ENCODE measurements around the gene IQSEC2.

The IQSEC2 gene

DNA sequence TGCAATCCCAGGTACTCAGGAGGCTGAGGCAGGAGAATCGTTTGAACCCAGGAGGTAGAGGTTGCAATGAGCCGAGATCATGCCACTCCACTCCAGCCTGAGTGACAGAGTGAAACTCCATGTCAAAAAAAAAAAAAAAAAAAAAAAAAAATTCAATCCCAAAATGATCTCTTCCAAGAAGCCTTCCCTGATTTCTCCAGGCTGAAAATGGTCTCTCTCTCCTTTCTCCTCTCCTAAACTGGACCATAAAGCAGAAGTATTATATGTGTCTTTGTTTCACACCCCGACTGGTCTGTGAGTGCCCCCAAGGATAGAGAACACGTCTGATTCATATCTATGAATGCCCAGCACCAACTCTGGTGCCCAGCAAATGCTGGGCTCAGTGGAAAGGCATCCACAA is 39.1 kb downstream of the IQSEC2 start:
- Histone ChIP-seq H3K9me3 (replicated peaks; ENCODE audit: insufficient read depth, low read length) (no peaks in the 10 kb centered on the region), H3K4me3 (ENCODE audit: low read length) (no peak overlapping the region), H3K9me2 (replicated peaks; ENCODE audit: insufficient read depth, low read length) (no peaks in the 10 kb centered on the region), H3F3A (ENCODE audit: insufficient read depth, low read length) (no peaks in the 10 kb centered on the region), H3K79me2 (ENCODE audit: low read length) (no peaks in the 10 kb centered on the region), H3K9ac (ENCODE audit: low read length) (no peak overlapping the region), H3K27ac (ENCODE audit: low read length) (no peak overlapping the region), H3K27me3 (replicated peaks; ENCODE audit: insufficient read depth, low read length) (no peaks in the 10 kb centered on the region), H4K20me1 (ENCODE audit: insufficient read depth, low read length) (no peaks in the 10 kb centered on the region), H3K36me3 (replicated peaks; ENCODE audit: insufficient read depth, low read length) (no peaks in the 10 kb centered on the region), H2AFZ (ENCODE audit: low read length) (no peak overlapping the region), H3K4me1 (ENCODE audit: low read length) (no peaks in the 10 kb centered on the region), H3K4me2 (ENCODE audit: low read depth, low read length) (no peak overlapping the region)
- no peak for DNase-seq
- TF ChIP-seq, protein P1, sequence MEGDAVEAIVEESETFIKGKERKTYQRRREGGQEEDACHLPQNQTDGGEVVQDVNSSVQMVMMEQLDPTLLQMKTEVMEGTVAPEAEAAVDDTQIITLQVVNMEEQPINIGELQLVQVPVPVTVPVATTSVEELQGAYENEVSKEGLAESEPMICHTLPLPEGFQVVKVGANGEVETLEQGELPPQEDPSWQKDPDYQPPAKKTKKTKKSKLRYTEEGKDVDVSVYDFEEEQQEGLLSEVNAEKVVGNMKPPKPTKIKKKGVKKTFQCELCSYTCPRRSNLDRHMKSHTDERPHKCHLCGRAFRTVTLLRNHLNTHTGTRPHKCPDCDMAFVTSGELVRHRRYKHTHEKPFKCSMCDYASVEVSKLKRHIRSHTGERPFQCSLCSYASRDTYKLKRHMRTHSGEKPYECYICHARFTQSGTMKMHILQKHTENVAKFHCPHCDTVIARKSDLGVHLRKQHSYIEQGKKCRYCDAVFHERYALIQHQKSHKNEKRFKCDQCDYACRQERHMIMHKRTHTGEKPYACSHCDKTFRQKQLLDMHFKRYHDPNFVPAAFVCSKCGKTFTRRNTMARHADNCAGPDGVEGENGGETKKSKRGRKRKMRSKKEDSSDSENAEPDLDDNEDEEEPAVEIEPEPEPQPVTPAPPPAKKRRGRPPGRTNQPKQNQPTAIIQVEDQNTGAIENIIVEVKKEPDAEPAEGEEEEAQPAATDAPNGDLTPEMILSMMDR (IDR thresholded peaks at IDR 0.05; ENCODE audit: low read length), result no peak
- TF ChIP-seq EZH2phosphoT487 (IDR thresholded peaks at IDR 0.05; ENCODE audit: low read length) (no peak), EZH2 (optimal IDR thresholded peaks at IDR 0.05; ENCODE audit: low read depth, low read length) (no peak)

DNA sequence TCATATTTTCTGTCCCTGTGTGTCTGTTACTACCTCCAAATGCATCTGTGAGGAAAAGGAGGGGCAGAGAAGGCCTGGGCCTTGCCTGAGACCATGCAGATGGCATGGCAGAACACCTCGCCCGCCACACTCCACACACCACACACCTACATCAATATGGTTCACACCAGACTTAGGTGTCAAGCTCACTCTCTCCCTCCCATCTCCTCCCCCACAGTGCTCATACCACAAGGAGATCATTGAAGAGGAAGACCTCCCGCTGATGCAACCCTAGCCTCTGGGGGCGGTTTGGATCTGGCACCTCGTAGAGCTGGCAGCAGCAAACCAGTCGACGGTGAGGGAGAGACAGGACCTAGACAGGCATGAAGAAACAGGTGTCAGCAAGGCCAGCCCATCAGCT is 39.8 kb downstream of the IQSEC2 start:
- H3K9me2 ChIP-seq (replicated peaks; ENCODE audit: insufficient read depth, low read length), result no peaks in the 10 kb centered on the region
- H3K4me1 ChIP-seq (ENCODE audit: low read length), result no peaks in the 10 kb centered on the region
- H2AFZ ChIP-seq (ENCODE audit: low read length), result no peak overlapping the region
- H3K27me3 ChIP-seq (replicated peaks; ENCODE audit: insufficient read depth, low read length), result no peaks in the 10 kb centered on the region
- H4K20me1 ChIP-seq (ENCODE audit: insufficient read depth, low read length), result no peaks in the 10 kb centered on the region
- H3K9me3 ChIP-seq (replicated peaks; ENCODE audit: insufficient read depth, low read length), result no peaks in the 10 kb centered on the region
- no peak overlapping the region for H3K4me3 ChIP-seq (ENCODE audit: low read length)
- H3K79me2 ChIP-seq (ENCODE audit: low read length), result no peaks in the 10 kb centered on the region
- no peak overlapping the region for H3K9ac ChIP-seq (ENCODE audit: low read length)
- no peak overlapping the region for H3K27ac ChIP-seq (ENCODE audit: low read length)
- DNase-seq, result no peak
- TF ChIP-seq, protein P1 (IDR thresholded peaks at IDR 0.05; ENCODE audit: low read length), result no peak
- H3K4me2 ChIP-seq (ENCODE audit: low read depth, low read length), result no peak overlapping the region
- no peaks in the 10 kb centered on the region for H3F3A ChIP-seq (ENCODE audit: insufficient read depth, low read length)
- no peaks in the 10 kb centered on the region for H3K36me3 ChIP-seq (replicated peaks; ENCODE audit: insufficient read depth, low read length)

DNA sequence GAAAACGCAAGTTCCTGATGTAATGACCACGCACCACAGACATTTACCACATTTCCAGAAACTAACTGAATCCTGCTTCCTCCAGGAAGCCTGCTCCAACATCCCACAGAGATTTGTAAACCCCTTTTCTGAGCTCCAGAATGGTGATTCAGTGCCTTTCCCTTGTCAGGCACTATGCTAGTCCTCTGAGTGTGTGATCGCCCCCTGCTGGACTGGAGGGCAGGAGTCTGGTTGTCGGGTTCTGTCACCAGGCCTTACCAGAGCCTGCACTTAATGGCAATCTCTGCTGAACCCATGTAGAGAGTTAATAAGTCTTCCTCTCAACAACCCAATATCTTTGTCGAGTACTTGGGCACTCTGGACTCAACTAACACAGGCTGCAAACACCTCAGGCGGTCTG is 41.9 kb downstream of the IQSEC2 start:
- Histone ChIP-seq H2AFZ (ENCODE audit: low read length) (no peak overlapping the region), H4K20me1 (ENCODE audit: insufficient read depth, low read length) (no peaks in the 10 kb centered on the region), H3K9me3 (replicated peaks; ENCODE audit: insufficient read depth, low read length) (no peaks in the 10 kb centered on the region), H3K9me2 (replicated peaks; ENCODE audit: insufficient read depth, low read length) (no peaks in the 10 kb centered on the region), H3K4me2 (ENCODE audit: low read depth, low read length) (no peak overlapping the region), H3K9ac (ENCODE audit: low read length) (no peak overlapping the region), H3K27ac (ENCODE audit: low read length) (no peak overlapping the region), H3F3A (ENCODE audit: insufficient read depth, low read length) (no peaks in the 10 kb centered on the region), H3K4me1 (ENCODE audit: low read length) (no peaks in the 10 kb centered on the region), H3K27me3 (replicated peaks; ENCODE audit: insufficient read depth, low read length) (no peaks in the 10 kb centered on the region), H3K36me3 (replicated peaks; ENCODE audit: insufficient read depth, low read length) (no peaks in the 10 kb centered on the region), H3K79me2 (ENCODE audit: low read length) (no peaks in the 10 kb centered on the region), H3K4me3 (ENCODE audit: low read length) (no peak overlapping the region)
- peak; percentile 11 for DNase-seq
- TF ChIP-seq, protein P1 (IDR thresholded peaks at IDR 0.05; ENCODE audit: low read length), result peak; percentile 15; the same call in 1 of the 2 replicates
- no peak for TF ChIP-seq EZH2phosphoT487 (IDR thresholded peaks at IDR 0.05; ENCODE audit: low read length)

DNA sequence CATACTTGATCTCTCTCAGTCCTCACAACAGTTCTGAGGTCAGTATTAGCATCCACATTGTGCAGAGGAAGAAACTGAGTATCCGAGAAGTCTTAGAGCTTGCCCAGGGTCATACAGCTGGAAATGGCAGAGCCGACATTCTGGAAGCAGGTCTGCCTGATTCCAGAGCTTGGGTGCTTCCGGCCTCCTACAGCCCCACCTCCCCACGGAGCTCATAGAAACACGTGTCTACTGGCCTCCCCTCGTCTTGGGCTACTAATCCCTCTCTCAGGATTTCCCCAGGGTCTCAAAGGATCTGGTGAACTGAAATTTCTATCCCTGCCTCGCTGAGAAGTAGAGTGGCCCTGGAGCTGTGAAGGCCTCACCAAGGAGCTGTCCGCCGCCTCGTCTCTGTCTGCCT is 44.3 kb downstream of the IQSEC2 start:
- Histone ChIP-seq H3F3A (ENCODE audit: insufficient read depth, low read length) (no peaks in the 10 kb centered on the region), H3K4me3 (ENCODE audit: low read length) (no peak overlapping the region), H4K20me1 (ENCODE audit: insufficient read depth, low read length) (no peaks in the 10 kb centered on the region), H3K27me3 (replicated peaks; ENCODE audit: insufficient read depth, low read length) (no peaks in the 10 kb centered on the region), H3K36me3 (replicated peaks; ENCODE audit: insufficient read depth, low read length) (no peaks in the 10 kb centered on the region), H3K4me1 (ENCODE audit: low read length) (no peaks in the 10 kb centered on the region), H3K9ac (ENCODE audit: low read length) (no peak overlapping the region), H2AFZ (ENCODE audit: low read length) (no peak overlapping the region), H3K9me3 (replicated peaks; ENCODE audit: insufficient read depth, low read length) (no peaks in the 10 kb centered on the region), H3K27ac (ENCODE audit: low read length) (no peak overlapping the region), H3K79me2 (ENCODE audit: low read length) (no peaks in the 10 kb centered on the region), H3K4me2 (ENCODE audit: low read depth, low read length) (no peak overlapping the region), H3K9me2 (replicated peaks; ENCODE audit: insufficient read depth, low read length) (no peaks in the 10 kb centered on the region)
- no peak for DNase-seq
- TF ChIP-seq EZH2 (optimal IDR thresholded peaks at IDR 0.05; ENCODE audit: low read depth, low read length) (no peak), EZH2phosphoT487 (IDR thresholded peaks at IDR 0.05; ENCODE audit: low read length) (no peak)
- TF ChIP-seq, protein P1 (IDR thresholded peaks at IDR 0.05; ENCODE audit: low read length), result no peak

Data from MM.1S (cell line).